AG04449 (cell line): ENCODE data around the gene EED.
"Not testable (repeated sequence)": the region's sequence is repeated elsewhere in the genome, so short reads cannot be mapped to it uniquely, and the experiment has no call there.

Source experiments
- CTCF ChIA-PET: fragments of 350-600 bp; formaldehyde crosslinking; extraction: SDS; loops from one replicate; lab custom pipeline; 2021; ENCODE audit warnings: antibody characterized with exemption; lab: Yijun Ruan, JAX
- POLR2A ChIA-PET: fragments of 400-600, 350-600 bp; formaldehyde crosslinking; extraction: SDS; loops from one replicate; lab custom pipeline; 2020; ENCODE audit warnings: antibody characterized with exemption, inconsistent platforms; lab: Yijun Ruan, JAX
- DNase-seq: peaks from one replicate; pipeline ENCODE4 v3.0.0-alpha.2; 2010; ENCODE audit warnings: low read depth, low spot score
- H3K4me3 ChIP-seq: 2 replicates; pipeline ENCODE4 v1.5.1; 2011; ENCODE audit warnings: low read depth, mild to moderate bottlenecking, control low read depth, low read length
- CTCF ChIP-seq: IDR thresholded peaks from one replicate; pipeline ENCODE4 v1.5.1; 2011; ENCODE audit warnings: mild to moderate bottlenecking, moderate library complexity, low read length, control low read depth, inconsistent platforms; ENCODE audit not compliant: insufficient read depth; ENCODE audit errors: missing control alignments

Gene EED

GRCh38 chr11:86302092-86302793 lies 57.7 kb downstream of the EED start, which contains the start of gene HIKESHI:
Gene HIKESHI (plus strand): TSS chr11:86302240. CDS start chr11:86302449, 209 bp downstream.
- no peak for TF ChIP-seq CTCF
- ChIA-PET POLR2A (interaction anchor here (0.6 kb wide), 1 partner anchor 18 kb away, joined by 3 read pairs; no protein-coding TSS in a partner anchor), CTCF (interaction anchor here (2.4 to 3.3 kb wide), 2 partner anchors 11 to 448 kb away, joined by 13 to 16 read pairs; partner anchors contain the start of gene CCDC83)

GRCh38 chr11:86303257-86303656 lies 58.7 kb downstream of the EED start:
- peak overlapping the region; percentile 86 for H3K4me3 ChIP-seq
- DNase-seq: no peak
- ChIA-PET CTCF (no interaction called here), POLR2A (no interaction called here)
- TF ChIP-seq CTCF: no peak

More at GRCh38 chr11:86302092-86302793, 57.7 kb downstream of the EED start, which contains the start of gene HIKESHI:
- peak; percentile 88 for DNase-seq
- H3K4me3 ChIP-seq: peak within 1 kb of the TSS; percentile 86

GRCh38 chr11:86308710-86309109 lies 64.2 kb downstream of the EED start:
- POLR2A ChIA-PET, CTCF ChIA-PET, DNase-seq, H3K4me3 ChIP-seq: not testable (repeated sequence)

GRCh38 chr11:86313793-86314192 lies 69.2 kb downstream of the EED start:
- no peak for TF ChIP-seq CTCF
- no peak for DNase-seq
- POLR2A ChIA-PET: no interaction called here
- CTCF ChIA-PET: interaction anchor here (0.6 kb wide), 1 partner anchor 18 kb away, joined by 3 read pairs; no protein-coding TSS in a partner anchor
- H3K4me3 ChIP-seq: no peak overlapping the region

- no peak for DNase-seq
- POLR2A ChIA-PET: no interaction called here
- CTCF ChIA-PET: interaction anchor here (0.6 kb wide), 1 partner anchor 17 kb away, joined by 3 read pairs; no protein-coding TSS in a partner anchor
- no peak for TF ChIP-seq CTCF
- H3K4me3 ChIP-seq: no peak overlapping the region
Observed at GRCh38 chr11:86314636-86315035, 70.1 kb downstream of the EED start.
